Measurements from ENCODE around the gene ARMC3.

GRCh38 chr10:23079700-23080099, 151.8 kb downstream of the ARMC3 start:
- TF ChIP-seq CTCF (conservative IDR thresholded peaks at IDR 0.05; ENCODE audit: low read depth in 2 of 2) (no peak), POLR2AphosphoS5 (IDR thresholded peaks at IDR 0.05; ENCODE audit: low read depth) (no peak), REST (IDR thresholded peaks at IDR 0.05; ENCODE audit: unreplicated experiment) (no peak)

Data from GM23338 (cell line).